Stimulated activated memory B cell treated with anti-CD40 and anti-IgM and Interleukin-4, amounts not matched to agents 10 μg/mL and 1 μg/mL and 100 μg/mL, for 72 hours (primary cell): Measurements from ENCODE around the gene SOX12.
"Not testable (repeated sequence)": the region's sequence is repeated elsewhere in the genome, so short reads cannot be mapped to it uniquely, and the experiment has no call there.

Experiments used
- ATAC-seq: fragments of 150-1000 bp; cut with Tn5 transposase; 2 replicates; pipeline ENCODE4 v1.10.0; 2021
- H3K27ac Mint-ChIP-seq: one replicate; pipeline ENCODE4 v1.8.0; 2022; ENCODE audit warnings: mild to moderate bottlenecking, mixed read lengths
- H3K27me3 Mint-ChIP-seq: one replicate; pipeline ENCODE4 v1.8.0; 2022; ENCODE audit warnings: mixed read lengths
- H3K36me3 Mint-ChIP-seq: one replicate; pipeline ENCODE4 v1.8.0; 2022; ENCODE audit warnings: mixed read lengths
- H3K4me1 Mint-ChIP-seq: one replicate; pipeline ENCODE4 v1.8.0; 2022; ENCODE audit warnings: mixed read lengths
- H3K4me3 Mint-ChIP-seq: one replicate; pipeline ENCODE4 v1.8.0; 2022; ENCODE audit warnings: mild to moderate bottlenecking, moderate library complexity, mixed read lengths
- H3K9me3 Mint-ChIP-seq: one replicate; pipeline ENCODE4 v1.8.0; 2022; ENCODE audit warnings: mixed read lengths

The SOX12 gene

DNA sequence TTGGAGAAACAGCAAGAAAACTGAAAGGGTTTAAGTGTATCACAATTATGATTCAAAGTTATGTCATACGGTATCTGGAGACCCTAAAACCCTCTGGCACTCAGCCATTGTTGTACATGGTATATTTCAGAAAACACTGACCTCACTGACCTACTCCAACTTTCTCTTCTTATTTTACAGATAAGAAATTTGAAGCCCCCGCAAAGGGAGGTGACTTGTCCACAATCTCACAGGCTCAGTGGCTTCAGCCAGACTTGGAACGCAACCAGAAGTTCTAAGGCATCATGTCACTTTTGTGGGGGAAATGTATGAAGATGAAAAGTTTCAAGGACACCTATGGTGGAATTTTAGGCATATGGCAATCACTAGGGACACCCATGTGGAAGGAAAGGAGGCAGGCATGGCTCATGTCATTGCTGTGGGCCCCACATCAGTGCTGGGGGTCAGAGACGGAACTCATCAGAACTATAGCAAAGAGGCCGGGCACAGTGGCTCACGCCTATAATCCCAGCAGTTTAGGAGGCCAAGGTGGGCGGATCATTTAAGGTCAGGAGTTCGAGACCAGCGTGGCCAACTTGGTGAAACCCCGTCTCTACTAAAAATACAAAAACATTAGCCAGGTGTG is 50.0 kb downstream of the SOX12 start:
- no peaks in the 10 kb centered on the region for H3K27me3 Mint-ChIP-seq
- H3K36me3 Mint-ChIP-seq, result no peaks in the 10 kb centered on the region
- no peak overlapping the region for H3K27ac Mint-ChIP-seq
- peaks cover 10% of the 10 kb centered on the region for H3K4me1 Mint-ChIP-seq
- no peaks in the 10 kb centered on the region for H3K9me3 Mint-ChIP-seq
- H3K4me3 Mint-ChIP-seq, result no peak overlapping the region
- ATAC-seq, result no peak

DNA sequence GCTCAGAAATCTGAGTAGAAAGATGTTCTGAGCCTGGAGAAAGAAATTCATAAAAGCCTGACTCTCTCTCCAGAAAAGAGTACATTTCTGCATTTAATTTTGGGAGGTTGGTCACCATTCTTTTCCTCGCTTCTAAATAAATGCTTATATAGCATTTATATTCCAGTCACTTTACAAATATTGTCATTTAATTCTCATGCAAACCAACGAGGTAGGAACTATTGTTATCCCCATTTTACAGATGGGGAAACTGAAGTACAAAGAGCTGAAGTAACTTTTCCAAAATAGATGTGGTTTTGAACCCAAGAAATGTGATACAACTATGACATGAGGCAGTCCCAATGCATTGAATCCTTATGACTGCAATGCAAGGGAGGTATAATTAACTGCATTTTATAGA is 50.7 kb downstream of the SOX12 start:
- H3K9me3 Mint-ChIP-seq, result no peaks in the 10 kb centered on the region
- H3K36me3 Mint-ChIP-seq, result no peaks in the 10 kb centered on the region
- no peak for ATAC-seq
- H3K4me1 Mint-ChIP-seq, result peaks cover 10% of the 10 kb centered on the region
- H3K4me3 Mint-ChIP-seq, result no peak overlapping the region
- no peaks in the 10 kb centered on the region for H3K27me3 Mint-ChIP-seq
- H3K27ac Mint-ChIP-seq, result no peak overlapping the region

DNA sequence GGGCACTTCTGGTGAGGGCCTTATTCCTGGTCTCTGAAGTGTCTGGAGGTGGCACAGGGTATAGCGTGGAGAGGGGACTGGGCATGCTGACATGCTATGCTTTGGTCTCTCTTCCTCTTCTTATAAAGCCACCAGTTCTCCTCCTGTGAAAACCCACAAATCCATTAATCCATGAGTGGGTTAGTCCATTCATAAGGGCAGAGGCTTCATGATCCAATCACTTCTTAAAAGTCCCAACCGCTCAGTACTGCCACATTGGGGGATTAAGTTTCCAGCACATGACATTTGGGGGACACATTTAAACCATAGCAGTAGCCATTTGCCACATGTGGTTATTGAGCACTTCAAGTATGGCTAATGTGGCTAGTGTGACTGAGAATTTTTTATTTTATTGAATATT is 51.4 kb downstream of the SOX12 start:
- ATAC-seq, result no peak
- H3K9me3 Mint-ChIP-seq, result no peaks in the 10 kb centered on the region
- no peaks in the 10 kb centered on the region for H3K27me3 Mint-ChIP-seq
- H3K27ac Mint-ChIP-seq, result no peak overlapping the region
- H3K36me3 Mint-ChIP-seq, result no peaks in the 10 kb centered on the region
- H3K4me1 Mint-ChIP-seq, result peaks cover 10% of the 10 kb centered on the region
- H3K4me3 Mint-ChIP-seq, result no peak overlapping the region

DNA sequence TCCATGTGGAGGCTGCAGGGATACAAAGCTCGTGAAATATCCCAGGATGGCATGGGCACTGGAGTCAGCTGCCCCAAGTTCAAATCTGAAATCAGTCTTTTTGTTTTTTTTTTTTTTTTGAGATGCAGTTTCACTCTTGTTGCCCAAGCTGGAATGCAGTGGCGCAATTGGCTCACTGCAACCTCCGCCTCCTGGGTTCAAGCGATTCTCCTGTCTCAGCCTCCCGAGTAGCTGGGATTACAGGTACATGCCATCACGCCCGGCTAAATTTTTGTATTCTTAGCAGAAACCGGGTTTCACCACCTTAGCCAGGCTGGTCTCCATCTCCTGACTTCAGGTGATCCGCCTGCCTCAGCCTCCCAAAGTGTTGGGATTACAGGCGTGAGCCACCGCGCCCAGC is 52.2 kb downstream of the SOX12 start:
- not testable (repeated sequence) for ATAC-seq, H3K4me1 Mint-ChIP-seq, H3K4me3 Mint-ChIP-seq, H3K36me3 Mint-ChIP-seq, H3K9me3 Mint-ChIP-seq, H3K27ac Mint-ChIP-seq, H3K27me3 Mint-ChIP-seq

DNA sequence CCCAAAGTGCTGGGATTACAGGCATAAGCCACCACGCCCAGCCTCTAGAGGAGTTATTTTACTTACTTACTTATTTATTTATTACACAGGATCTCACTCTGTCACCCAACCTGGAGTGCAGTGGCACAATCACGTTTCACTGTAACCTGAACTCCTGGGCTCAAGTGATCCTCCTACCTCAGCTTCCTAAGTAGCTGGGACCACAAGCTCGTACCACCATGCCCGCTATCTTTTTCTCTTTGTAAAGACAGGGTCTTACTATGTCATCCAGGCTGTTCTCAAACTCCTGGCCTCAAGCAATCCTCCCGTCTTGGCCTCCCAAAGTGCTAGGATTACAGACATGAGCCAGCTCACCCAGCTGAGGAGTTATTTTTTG is 53.6 kb downstream of the SOX12 start:
- no peak overlapping the region for H3K27ac Mint-ChIP-seq
- H3K4me3 Mint-ChIP-seq, result no peak overlapping the region
- H3K9me3 Mint-ChIP-seq, result no peaks in the 10 kb centered on the region

More for the DNA sequence above, 53.6 kb downstream of the SOX12 start:
- Mint-ChIP-seq H3K4me1 (peaks cover 20% of the 10 kb centered on the region), H3K27me3 (no peaks in the 10 kb centered on the region), H3K36me3 (no peaks in the 10 kb centered on the region)
- no peak for ATAC-seq
